Breast epithelium (tissue), 4 donors: ENCODE data around the gene CTNNA2. TPM values are rescaled to one million over a fixed set of nuclear protein-coding genes. Genes with fewer than 3 reads are reported as not detected.

Source experiments
- DNase-seq, 2 donors: peaks; one replicate each; pipeline ENCODE4 v3.0.0-alpha.2; 2019; ENCODE audit warnings: low spot score in 2 of 2
- H3K27ac ChIP-seq, 2 donors: fragments of 200-600 bp; sonication (generic) in 1 of 2; one replicate each; pipeline ENCODE4 v1.5.1; 2016 to 2019; ENCODE audit warnings: mild to moderate bottlenecking in 1 of 2
- H3K27me3 ChIP-seq, 2 donors: fragments of 200-600 bp; sonication (generic) in 1 of 2; one replicate each; pipeline versions ENCODE4 v1.5.1 to v1.6.0; 2017 to 2019; ENCODE audit warnings: control low read depth in 1 of 2, mild to moderate bottlenecking in 1 of 2
- H3K36me3 ChIP-seq: fragments of 200-600 bp; one replicate; pipeline ENCODE4 v1.5.1; 2019
- H3K4me1 ChIP-seq, 2 donors: fragments of 200-600 bp; sonication (generic); one replicate each; pipeline ENCODE4 v1.5.1; 2016 to 2019; ENCODE audit warnings: control low read depth in 1 of 2
- H3K4me3 ChIP-seq, 3 donors: fragments of 200-600 bp; sonication (generic); 1 replicate in 2 of 3; 2 replicates in 1 of 3; pipeline ENCODE4 v1.5.1; 2016 to 2019; ENCODE audit warnings: mild to moderate bottlenecking in 3 of 3, moderate library complexity in 2 of 3
- H3K9me3 ChIP-seq, 2 donors: fragments of 200-600 bp; sonication (generic) in 1 of 2; one replicate each; pipeline ENCODE4 v1.5.1; 2016 to 2019; ENCODE audit warnings: control low read depth in 1 of 2
- CTCF ChIP-seq, 3 donors: fragments of 450-650 bp; IDR thresholded peaks; one replicate each; pipeline ENCODE4 v1.5.1; 2016 to 2017; ENCODE audit warnings: antibody characterized with exemption in 3 of 3, mild to moderate bottlenecking in 3 of 3, moderate library complexity in 3 of 3
- POLR2A ChIP-seq: fragments of 450-650 bp; IDR thresholded peaks from one replicate; pipeline ENCODE4 v1.6.1; 2016; ENCODE audit warnings: antibody characterized with exemption, mild to moderate bottlenecking, moderate library complexity
- POLR2AphosphoS5 ChIP-seq, 3 donors: sonication (generic); formaldehyde crosslinking; IDR thresholded peaks; one replicate each; pipeline ENCODE4 v1.6.1; 2017; ENCODE audit warnings: antibody characterized with exemption in 3 of 3
- intact Hi-C: fragments of 100-400 bp; cut with DNase I; formaldehyde crosslinking; loops from one replicate; pipeline ENCODE4 v1.15.1; 2023; ENCODE audit warnings: low total_unique reads
- total RNA-seq, 3 donors: library from RNA; depleted of rRNA; stranded (reverse); fragments of >200 nt; gene quantifications; one replicate each; pipeline ENCODE4 v1.1.0, GENCODE V29; 2016

Gene CTNNA2
- total RNA-seq, 3 donors from 2014 or later = 0.16 TPM; not detected in 2

- Histone ChIP-seq H3K27ac (no peak overlapping the region), H3K4me1 (no peaks in the 10 kb centered on the region), H3K9me3 (no peaks in the 10 kb centered on the region), H3K27me3 (no peaks in the 10 kb centered on the region), H3K36me3 (peaks cover 1% of the 10 kb centered on the region), H3K4me3 (no peak overlapping the region)
- no peak for TF ChIP-seq POLR2A
- TF ChIP-seq POLR2AphosphoS5 (IDR thresholded peaks at IDR 0.05) = no peak
- no peak for TF ChIP-seq CTCF (IDR thresholded peaks at IDR 0.05)
- DNase-seq = no peak
- intact Hi-C loops = no loop called here
Observed at GRCh38 chr2:79713131-79713785, 200.4 kb downstream of the CTNNA2 start.

- no peak overlapping the region for H3K4me3 ChIP-seq
- H3K27me3 ChIP-seq = no peaks in the 10 kb centered on the region
- TF ChIP-seq POLR2A (no peak), POLR2AphosphoS5 (IDR thresholded peaks at IDR 0.05) (no peak), CTCF (IDR thresholded peaks at IDR 0.05) (no peak)
- H3K4me1 ChIP-seq = no peaks in the 10 kb centered on the region
- intact Hi-C loops = no loop called here
- no peak for DNase-seq
- H3K27ac ChIP-seq = no peak overlapping the region
- H3K36me3 ChIP-seq = peaks cover 4% of the 10 kb centered on the region
- no peaks in the 10 kb centered on the region for H3K9me3 ChIP-seq
Observed at GRCh38 chr2:79714283-79714682, 201.4 kb downstream of the CTNNA2 start.

DNA sequence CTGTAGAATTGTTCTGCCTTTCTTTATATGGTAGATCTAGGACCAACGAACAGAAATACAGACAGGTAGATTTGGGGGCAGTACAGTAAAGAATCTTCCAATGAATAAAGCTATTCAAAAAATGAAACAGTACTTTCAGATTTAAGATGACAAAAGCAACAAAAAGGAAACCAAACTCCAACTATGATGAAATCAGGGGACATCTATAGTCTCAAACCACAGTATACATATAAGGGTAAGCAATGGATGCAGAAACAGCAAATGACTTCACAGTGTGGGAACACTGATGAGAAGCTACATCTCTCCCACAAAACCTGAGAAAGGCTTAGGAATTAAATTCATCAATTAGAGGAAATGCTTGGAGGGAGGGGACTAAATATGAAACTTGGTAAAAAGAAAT is 202.5 kb downstream of the CTNNA2 start:
- H3K36me3 ChIP-seq = peaks cover 4% of the 10 kb centered on the region
- no peaks in the 10 kb centered on the region for H3K27me3 ChIP-seq
- no peak for DNase-seq
- TF ChIP-seq CTCF (IDR thresholded peaks at IDR 0.05) (no peak), POLR2AphosphoS5 (IDR thresholded peaks at IDR 0.05) (no peak), POLR2A (no peak)
- no peak overlapping the region for H3K27ac ChIP-seq
- intact Hi-C loops = no loop called here
- no peaks in the 10 kb centered on the region for H3K4me1 ChIP-seq
- H3K4me3 ChIP-seq = no peak overlapping the region
- H3K9me3 ChIP-seq = no peaks in the 10 kb centered on the region

GRCh38 chr2:79716266-79716665 is 203.4 kb downstream of the CTNNA2 start:
- Histone ChIP-seq H3K9me3 (no peaks in the 10 kb centered on the region), H3K27me3 (no peaks in the 10 kb centered on the region), H3K27ac (no peak overlapping the region), H3K4me1 (no peaks in the 10 kb centered on the region), H3K4me3 (no peak overlapping the region), H3K36me3 (peaks cover 4% of the 10 kb centered on the region)
- TF ChIP-seq POLR2A (no peak), POLR2AphosphoS5 (IDR thresholded peaks at IDR 0.05) (no peak), CTCF (IDR thresholded peaks at IDR 0.05) (no peak)
- DNase-seq = no peak
- intact Hi-C loops = no loop called here

DNA sequence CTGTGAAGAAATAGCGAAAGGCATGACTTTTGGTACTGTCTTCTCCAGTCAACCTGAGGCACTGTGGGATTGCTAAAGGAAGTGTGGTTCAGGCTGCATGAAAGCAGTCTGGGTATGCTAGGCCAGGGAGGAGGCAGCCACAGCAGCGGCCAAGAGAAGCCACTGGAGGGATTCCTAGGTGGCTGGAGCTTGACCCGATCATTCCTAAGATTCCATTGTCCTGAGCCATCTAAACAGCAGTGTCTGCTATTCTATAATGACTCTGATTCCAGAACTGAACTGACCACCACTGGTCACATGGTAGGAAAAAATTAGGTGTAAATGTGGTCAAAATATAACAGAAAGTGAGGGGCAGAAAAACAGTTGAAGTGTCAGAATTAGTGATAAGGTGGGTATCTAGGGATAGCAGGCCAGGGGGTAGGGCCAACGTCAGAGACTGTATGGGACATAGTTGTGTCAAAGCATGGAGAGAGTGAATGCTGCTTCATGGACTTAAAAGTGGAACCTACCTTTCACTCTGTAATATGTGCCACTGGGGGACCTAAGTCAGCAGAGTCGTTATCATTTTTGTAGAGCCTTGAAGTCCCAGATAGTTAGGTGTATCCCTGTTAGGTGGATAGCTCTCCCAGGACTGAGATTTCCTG is 204.6 kb downstream of the CTNNA2 start:
- Histone ChIP-seq H3K36me3 (peaks cover 4% of the 10 kb centered on the region), H3K4me1 (no peaks in the 10 kb centered on the region), H3K9me3 (no peaks in the 10 kb centered on the region), H3K27me3 (no peaks in the 10 kb centered on the region), H3K4me3 (no peak overlapping the region), H3K27ac (no peak overlapping the region)
- intact Hi-C loops = no loop called here
- DNase-seq = no peak
- TF ChIP-seq POLR2A (no peak), POLR2AphosphoS5 (IDR thresholded peaks at IDR 0.05) (no peak), CTCF (IDR thresholded peaks at IDR 0.05) (no peak)
